ENCODE data around the gene AWAT1.
A peak's percentile ranks its signal among the peaks of the same experiment; 100 is the strongest.
"Not testable (repeated sequence)": the region's sequence is repeated elsewhere in the genome, so short reads cannot be mapped to it uniquely, and the experiment has no call there.

The AWAT1 gene

DNA sequence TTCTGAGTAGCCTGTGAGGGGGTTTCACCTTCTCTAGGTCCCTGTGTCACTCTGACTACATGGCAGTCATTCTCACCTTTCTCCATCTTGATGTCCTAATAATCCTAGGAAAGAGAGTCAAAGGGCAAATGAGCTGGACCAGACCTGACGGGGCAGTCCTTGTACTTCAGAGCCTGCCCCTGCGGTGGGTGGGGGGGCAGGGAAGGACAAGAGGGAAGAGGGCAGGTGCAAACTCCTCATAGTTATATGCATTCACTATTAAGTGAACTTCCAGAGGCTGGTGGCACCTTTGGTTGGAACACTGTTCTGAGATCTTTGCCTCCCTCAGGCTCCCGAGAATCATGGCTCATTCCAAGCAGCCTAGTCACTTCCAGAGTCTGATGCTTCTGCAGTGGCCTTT, at the start of gene AWAT1:
TSS of gene AWAT1 (plus strand) at position 301 of the 400 bp plus-strand sequence. CDS start at position 342, 41 bp downstream.
- no peak for DNase-seq

- no peak for DNase-seq
Measured at GRCh38 chrX:70190225-70190624, 44.2 kb upstream of the AWAT1 start.

GRCh38 chrX:70196961-70197720, 37.3 kb upstream of the AWAT1 start:
- peak; percentile 4 to 41 for DNase-seq

GRCh38 chrX:70201732-70202131, 32.7 kb upstream of the AWAT1 start:
- no peak for DNase-seq

DNA sequence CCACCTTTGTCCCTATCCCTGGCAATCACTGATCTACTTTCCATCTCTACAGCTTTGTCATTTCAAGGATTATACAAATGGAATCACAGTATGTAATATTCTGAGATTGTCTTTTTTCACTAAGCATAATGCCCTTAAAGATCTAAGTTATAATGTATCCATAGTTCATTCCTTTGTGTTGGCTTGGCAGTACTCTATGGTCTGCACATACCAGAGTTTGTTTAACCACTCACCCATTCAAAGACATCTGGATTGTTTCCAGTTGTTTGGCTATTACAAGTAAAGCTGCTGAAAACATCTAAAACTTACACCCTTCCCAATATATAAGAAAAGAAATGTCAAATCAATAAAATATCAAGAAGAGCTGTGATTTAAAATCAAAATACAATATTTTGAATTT, 26.0 kb upstream of the AWAT1 start:
- DNase-seq = no peak

GRCh38 chrX:70209570-70209969, 24.9 kb upstream of the AWAT1 start:
- DNase-seq = not testable (repeated sequence)

- DNase-seq = no peak
Measured at GRCh38 chrX:70219938-70220764, 14.3 kb upstream of the AWAT1 start.

GRCh38 chrX:70226048-70226447, 8.4 kb upstream of the AWAT1 start:
- no peak for DNase-seq

DNA sequence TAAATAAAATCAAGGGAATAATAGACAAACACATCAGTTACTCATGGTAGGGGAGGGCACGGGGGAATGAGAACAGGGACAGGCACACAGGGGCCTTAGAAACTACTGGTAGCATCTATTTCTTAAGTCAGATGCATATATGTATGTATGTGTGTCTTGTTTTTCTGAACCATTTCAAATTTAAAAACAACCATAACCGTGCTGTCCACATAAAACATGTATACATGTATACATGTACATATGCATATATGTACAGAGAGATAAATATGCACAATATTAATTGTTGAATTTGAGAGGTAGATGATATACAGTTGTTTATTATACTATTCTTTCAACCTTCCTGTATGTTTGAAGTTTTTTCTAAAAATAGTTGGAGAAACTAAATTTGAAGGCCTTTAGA, 7.8 kb upstream of the AWAT1 start:
- DNase-seq = no peak

DNA sequence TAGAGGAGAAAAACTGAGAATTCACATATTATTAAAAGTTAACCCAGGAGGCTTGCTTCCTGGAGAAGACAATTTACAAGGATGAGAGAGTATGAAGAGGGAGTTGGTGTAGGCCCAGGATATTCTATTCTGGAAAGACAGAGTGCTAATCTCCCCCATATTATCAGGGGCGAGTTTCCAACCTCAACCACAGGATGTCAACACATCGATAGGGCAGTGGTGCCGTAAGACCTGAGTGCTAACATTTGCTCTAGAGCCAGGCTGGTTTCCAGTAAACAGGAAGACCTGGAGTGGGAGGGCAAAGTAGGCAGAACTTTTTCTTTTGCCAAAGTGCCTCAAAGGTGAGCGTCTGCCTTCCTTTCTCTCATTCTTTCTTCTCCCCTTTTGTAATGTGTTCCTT, 2.8 kb upstream of the AWAT1 start:
- DNase-seq = no peak

DNA sequence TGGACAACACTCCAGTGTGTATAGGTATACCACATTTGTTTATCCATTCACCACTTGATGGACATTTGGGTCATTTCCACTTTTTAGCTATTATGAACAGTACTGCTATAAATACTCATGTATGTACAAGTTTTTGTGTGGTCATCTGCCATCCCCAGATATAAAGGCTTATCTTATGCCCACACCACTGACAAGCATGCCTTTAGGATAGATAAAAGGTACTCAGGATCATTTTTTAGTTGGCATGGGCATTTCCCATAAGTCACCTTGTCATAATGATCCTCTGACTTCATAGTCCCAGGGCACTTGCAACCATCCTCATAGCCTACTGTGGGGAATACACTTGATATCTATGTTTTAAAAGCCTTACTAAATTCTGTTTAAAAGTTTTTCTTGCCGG, 6.3 kb downstream of the AWAT1 start:
- DNase-seq = no peak

DNA sequence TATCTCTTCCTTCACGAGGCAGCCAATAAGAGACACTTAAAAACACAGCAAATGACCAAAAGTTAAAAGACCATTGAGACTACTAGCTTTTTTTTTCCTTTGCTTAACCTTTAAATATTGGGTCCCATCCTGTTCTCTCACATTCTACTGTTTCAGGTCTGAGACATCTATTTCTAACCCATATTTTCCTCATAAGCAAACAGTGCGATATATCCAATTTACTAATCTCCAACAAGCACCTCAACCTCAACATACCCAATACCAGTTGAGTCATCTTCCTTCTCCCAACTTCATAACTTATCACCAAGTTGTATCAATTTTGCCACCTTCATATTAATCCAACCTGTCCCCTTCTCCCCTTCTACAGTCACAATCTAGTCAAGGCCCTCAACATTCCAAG, 7.0 kb downstream of the AWAT1 start:
- no peak for DNase-seq

DNA sequence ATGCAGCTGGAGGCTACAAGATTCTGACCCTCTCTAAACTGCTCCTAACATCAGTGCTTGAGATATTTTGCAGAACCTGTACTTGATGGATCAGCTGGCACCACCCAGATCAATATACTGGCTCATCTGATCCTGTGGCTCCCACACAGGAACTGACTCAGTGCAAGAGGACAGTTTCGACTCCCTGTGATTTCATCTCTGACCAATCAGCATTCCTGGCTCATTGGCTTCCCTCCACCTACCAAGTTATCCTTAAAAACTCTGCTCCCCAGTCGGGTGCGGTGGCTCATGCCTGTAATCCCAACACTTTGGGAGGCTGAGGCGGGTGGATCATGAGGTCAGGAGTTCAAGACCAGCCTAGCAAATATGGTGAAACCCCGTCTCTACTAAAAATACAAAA, 9.1 kb downstream of the AWAT1 start:
- DNase-seq = not testable (repeated sequence)

- no peak for DNase-seq
Measured at GRCh38 chrX:70244881-70245280, 10.4 kb downstream of the AWAT1 start.

DNA sequence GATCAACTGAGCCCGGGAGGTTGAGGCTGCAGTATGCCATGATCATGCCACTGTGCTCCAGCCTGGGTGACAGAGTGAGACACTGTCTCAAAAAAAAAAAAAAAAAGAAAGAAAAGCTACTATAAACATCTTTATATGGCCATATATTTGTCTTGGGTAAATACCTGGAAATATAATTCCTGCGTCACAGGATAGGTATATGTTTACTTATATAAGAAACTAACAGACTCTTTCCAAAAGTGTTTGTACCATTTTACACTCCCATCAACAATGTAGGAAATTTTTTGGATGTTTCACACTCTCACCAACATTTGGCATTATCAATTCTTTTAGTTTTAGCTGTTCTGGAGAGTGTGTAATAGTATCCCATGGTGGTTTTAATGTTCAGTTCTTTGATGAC, 12.8 kb downstream of the AWAT1 start:
- DNase-seq = no peak

- no peak for DNase-seq
Measured at GRCh38 chrX:70252491-70252890, 18.0 kb downstream of the AWAT1 start.

DNA sequence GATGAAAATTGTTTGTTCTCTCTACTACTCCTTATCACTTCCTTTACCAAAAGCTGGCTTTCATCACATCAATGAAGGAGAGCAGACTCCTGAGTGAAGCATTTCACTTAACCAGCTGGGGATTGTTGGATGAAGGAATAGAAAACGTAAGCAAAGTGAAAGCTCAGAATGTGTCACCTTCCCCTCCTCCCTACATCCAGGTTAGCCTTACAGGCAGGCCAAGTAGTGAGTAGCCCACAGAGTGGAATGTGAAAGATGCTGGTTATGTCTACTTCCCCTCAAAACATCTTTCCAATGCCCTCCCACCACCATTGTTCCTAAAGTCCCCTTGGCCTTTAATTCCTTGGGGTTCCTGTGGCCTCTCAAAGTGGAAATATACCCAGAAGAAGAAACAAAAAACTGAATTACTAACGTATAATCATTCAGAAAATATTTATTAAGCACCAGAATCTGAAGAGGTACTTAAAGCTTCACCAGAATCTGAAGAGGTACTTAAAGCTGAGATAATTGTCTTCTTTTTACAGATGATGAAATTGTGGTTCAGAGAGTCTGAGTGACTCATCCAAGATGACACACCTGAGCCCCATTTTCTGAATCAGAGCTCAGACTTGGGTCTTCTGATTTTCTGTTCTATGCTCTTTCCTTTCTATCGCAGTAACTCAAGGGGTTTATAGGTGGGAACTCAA, 19.1 kb downstream of the AWAT1 start:
- DNase-seq = no peak

DNA sequence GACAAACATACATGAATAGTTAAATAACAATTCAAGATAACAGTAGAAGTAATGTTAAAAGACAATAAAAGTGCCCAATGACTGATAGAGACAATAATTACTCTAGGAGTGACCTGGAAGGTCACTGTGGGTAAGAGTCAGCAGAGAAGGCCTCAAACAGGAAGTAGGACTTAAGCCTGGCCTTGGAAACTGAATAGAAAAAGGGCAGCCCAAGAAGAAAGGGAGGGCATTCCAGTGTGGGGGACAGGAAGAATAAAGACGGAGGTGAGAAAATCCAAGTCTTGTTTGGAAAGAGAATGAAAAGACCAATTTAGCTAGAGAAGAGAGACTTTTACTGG, 19.6 kb downstream of the AWAT1 start:
- DNase-seq = no peak

DNA sequence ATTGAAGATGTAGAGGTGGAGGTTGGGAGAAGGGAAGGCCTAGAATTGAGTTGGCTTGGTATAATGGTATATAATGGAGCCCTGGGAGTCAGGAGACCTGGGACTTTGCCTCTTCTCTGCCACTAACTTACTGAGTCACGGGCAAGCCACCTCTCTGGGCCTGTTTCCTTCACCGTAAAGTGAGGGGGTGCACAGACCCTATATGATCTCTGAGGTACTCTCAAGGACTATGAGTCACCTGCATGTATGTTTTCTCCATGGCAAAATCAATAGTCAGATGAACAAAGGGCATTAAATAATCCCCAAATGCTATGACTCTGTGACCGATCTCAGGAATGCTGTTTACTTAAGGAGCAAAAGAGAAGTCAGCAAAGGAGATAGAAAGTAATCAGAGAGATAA, 20.5 kb downstream of the AWAT1 start:
- DNase-seq = no peak

- DNase-seq = no peak
Measured at GRCh38 chrX:70255452-70255851, 21.0 kb downstream of the AWAT1 start.

GRCh38 chrX:70257423-70258288, 23.2 kb downstream of the AWAT1 start:
- DNase-seq = no peak

DNA sequence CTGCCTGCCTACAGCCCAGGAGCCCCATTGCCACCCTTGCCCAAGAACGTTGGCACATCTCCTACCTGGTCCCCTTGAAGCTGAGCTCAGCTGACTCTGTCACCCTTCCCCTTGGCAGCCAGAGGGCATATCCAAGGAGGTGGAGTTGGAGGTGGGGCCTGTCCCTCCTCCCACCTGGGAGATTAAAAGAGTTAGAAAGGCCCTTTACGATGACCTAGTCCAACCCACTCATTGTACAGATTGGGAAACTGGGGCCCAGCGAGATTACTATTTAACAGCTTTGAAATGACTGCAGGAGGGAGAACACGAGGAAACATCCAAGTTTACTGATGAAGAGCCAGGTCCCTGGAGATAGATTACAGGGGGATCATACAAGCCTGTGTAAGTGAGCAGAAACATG, 25.6 kb downstream of the AWAT1 start, which contains the start of gene P2RY4:
TSS of gene P2RY4 (minus strand) at position 101 of the 400 bp plus-strand sequence. CDS start 580 bp downstream, outside the sequence.
- DNase-seq = no peak

Measured in AML-193 (cell line).